AG09309 (cell line): ENCODE data around the gene TF.

Experiments
- DNase-seq: peaks from one replicate; pipeline ENCODE4 v3.0.0-alpha.2; 2010; ENCODE audit warnings: low read depth
- H3K4me3 ChIP-seq: 2 replicates; pipeline ENCODE4 v1.5.1; 2011; ENCODE audit warnings: mild to moderate bottlenecking, low read depth, low read length, moderate library complexity; ENCODE audit not compliant: control insufficient read depth
- CTCF ChIP-seq: IDR thresholded peaks from 2 replicates; pipeline ENCODE4 v1.5.1; 2011; ENCODE audit warnings: mild to moderate bottlenecking, low read depth, low read length, inconsistent platforms; ENCODE audit not compliant: insufficient read depth, control insufficient read depth; ENCODE audit errors: missing control alignments

TF gene

GRCh38 chr3:133753107-133753778, 7.0 kb downstream of the TF start:
- TF ChIP-seq CTCF, result no peak
- H3K4me3 ChIP-seq, result no peak overlapping the region
- DNase-seq, result no peak

GRCh38 chr3:133753779-133754164, 7.6 kb downstream of the TF start:
- TF ChIP-seq CTCF, result no peak
- DNase-seq, result no peak
- H3K4me3 ChIP-seq, result no peak overlapping the region

GRCh38 chr3:133754455-133754854, 8.3 kb downstream of the TF start:
- TF ChIP-seq CTCF, result no peak
- no peak overlapping the region for H3K4me3 ChIP-seq
- DNase-seq, result no peak

- TF ChIP-seq CTCF, result no peak
- no peak for DNase-seq
- no peak overlapping the region for H3K4me3 ChIP-seq
Observed at GRCh38 chr3:133754973-133755828, 9.0 kb downstream of the TF start.

- no peak for TF ChIP-seq CTCF
- no peak for DNase-seq
- H3K4me3 ChIP-seq, result no peak overlapping the region
Observed at GRCh38 chr3:133756716-133757694, 10.8 kb downstream of the TF start.
